ENCODE measurements around the gene REELD1. TPM values are rescaled to one million over a fixed set of nuclear protein-coding genes. Genes with fewer than 3 reads are reported as not detected.

Gene REELD1
- total and polyA plus RNA-seq, 4 donors = 0.07 to 0.08 TPM; not detected in 2

Other genes with a start within 250 kb of the REELD1 start
- gene LSM6, start 38.8 kb upstream of the REELD1 start, total RNA-seq = 10 to 100 TPM; 14.7 to 25.9 TPM
- 10 to 100 TPM; 22.5 to 26.9 TPM for gene LSM6, start 38.8 kb upstream of the REELD1 start, polyA plus RNA-seq

Data from liver (tissue), 4 donors.